Fibroblast of pulmonary artery (primary cell): ENCODE results near the gene TTC36.

ENCODE experiments used
- DNase-seq: peaks from one replicate; pipeline ENCODE4 v3.0.0-alpha.2; 2010; ENCODE audit warnings: low read depth
- H3K4me3 ChIP-seq: replicated peaks from 2 replicates; pipeline ENCODE4 v1.5.1; 2011; ENCODE audit warnings: low read depth, mild to moderate bottlenecking, control low read depth, low read length, moderate library complexity
- CTCF ChIP-seq: IDR thresholded peaks from 2 replicates; pipeline ENCODE4 v1.5.1; 2011; ENCODE audit warnings: mild to moderate bottlenecking, control low read depth, low read length, inconsistent platforms; ENCODE audit errors: missing control alignments

The TTC36 gene

GRCh38 chr11:118524757-118525470, 2.4 kb upstream of the TTC36 start:
- H3K4me3 ChIP-seq = no peak overlapping the region
- DNase-seq = no peak
- no peak for TF ChIP-seq CTCF

GRCh38 chr11:118526688-118527087, 586 bp upstream of the TTC36 start:
- no peak overlapping the region for H3K4me3 ChIP-seq
- DNase-seq = no peak
- TF ChIP-seq CTCF = no peak

- H3K4me3 ChIP-seq = no peak overlapping the region
- no peak for TF ChIP-seq CTCF
These were observed 1.2 kb downstream of the TTC36 start for GRCh38 chr11:118528511-118528910.

GRCh38 chr11:118529584-118530175, 2.4 kb downstream of the TTC36 start:
- H3K4me3 ChIP-seq = peak overlapping the region; percentile 60
- DNase-seq = no peak
- no peak for TF ChIP-seq CTCF

More at GRCh38 chr11:118528511-118528910, 1.2 kb downstream of the TTC36 start:
- no peak for DNase-seq

- peak; percentile 6 for DNase-seq
- peak overlapping the region; percentile 60 for H3K4me3 ChIP-seq
- no peak for TF ChIP-seq CTCF
These were observed 3.0 kb downstream of the TTC36 start for GRCh38 chr11:118530180-118530682.

GRCh38 chr11:118530683-118531596, 3.7 kb downstream of the TTC36 start, which contains the start of gene TMEM25:
Gene TMEM25, plus strand, starts transcription at chr11:118531192. Its CDS starts 610 bp downstream, at chr11:118531802.
- TF ChIP-seq CTCF = no peak
- peak; percentile 36 for DNase-seq
- peak within 1 kb of the TSS; percentile 60 for H3K4me3 ChIP-seq
